Mucosa of rectum (tissue), 2 donors: ENCODE results near the gene SLC7A5.

Source experiments
- H3K27ac ChIP-seq, 2 donors: one replicate each; pipeline ENCODE4 v1.7.0; 2013; ENCODE audit warnings: inconsistent platforms in 2 of 2, low read depth in 2 of 2, low read length in 2 of 2
- H3K27me3 ChIP-seq, 2 donors: one replicate each; pipeline ENCODE4 v1.7.0; 2013; ENCODE audit warnings: low read length in 2 of 2; ENCODE audit not compliant: control insufficient read depth in 2 of 2, insufficient read depth in 2 of 2
- H3K36me3 ChIP-seq, 2 donors: one replicate each; pipeline ENCODE4 v1.7.0; 2013; ENCODE audit warnings: low read length in 2 of 2; ENCODE audit not compliant: control insufficient read depth in 2 of 2, insufficient read depth in 2 of 2
- H3K4me1 ChIP-seq, 2 donors: one replicate each; pipeline ENCODE4 v1.7.0; 2013; ENCODE audit warnings: low read length in 2 of 2, mild to moderate bottlenecking in 1 of 2; ENCODE audit not compliant: control insufficient read depth in 2 of 2, insufficient read depth in 2 of 2
- H3K4me3 ChIP-seq, 2 donors: one replicate each; pipeline ENCODE4 v1.7.0; 2013; ENCODE audit warnings: low read length in 2 of 2
- H3K9ac ChIP-seq, 2 donors: one replicate each; pipeline ENCODE4 v1.7.0; 2013; ENCODE audit warnings: low read length in 2 of 2, low read depth in 1 of 2, mild to moderate bottlenecking in 1 of 2
- H3K9me3 ChIP-seq, 2 donors: one replicate each; pipeline ENCODE4 v1.7.0; 2013; ENCODE audit warnings: low read length in 2 of 2; ENCODE audit not compliant: control insufficient read depth in 2 of 2
- donor health status: healthy.
- donor health status: Normal muscosa, but diverticular disease.

Gene SLC7A5

GRCh38 chr16:87851141-87851587 lies 18.1 kb downstream of the SLC7A5 start:
- Histone ChIP-seq H3K4me1 (peaks cover 19 to 26% of the 10 kb centered on the region in 2 donors), H3K27me3 (no peaks in the 10 kb centered on the region), H3K36me3 (peaks cover 0 to 6% of the 10 kb centered on the region in 2 donors), H3K27ac (no peak overlapping the region), H3K4me3 (no peak overlapping the region), H3K9me3 (no peaks in the 10 kb centered on the region), H3K9ac (no peak overlapping the region)

DNA sequence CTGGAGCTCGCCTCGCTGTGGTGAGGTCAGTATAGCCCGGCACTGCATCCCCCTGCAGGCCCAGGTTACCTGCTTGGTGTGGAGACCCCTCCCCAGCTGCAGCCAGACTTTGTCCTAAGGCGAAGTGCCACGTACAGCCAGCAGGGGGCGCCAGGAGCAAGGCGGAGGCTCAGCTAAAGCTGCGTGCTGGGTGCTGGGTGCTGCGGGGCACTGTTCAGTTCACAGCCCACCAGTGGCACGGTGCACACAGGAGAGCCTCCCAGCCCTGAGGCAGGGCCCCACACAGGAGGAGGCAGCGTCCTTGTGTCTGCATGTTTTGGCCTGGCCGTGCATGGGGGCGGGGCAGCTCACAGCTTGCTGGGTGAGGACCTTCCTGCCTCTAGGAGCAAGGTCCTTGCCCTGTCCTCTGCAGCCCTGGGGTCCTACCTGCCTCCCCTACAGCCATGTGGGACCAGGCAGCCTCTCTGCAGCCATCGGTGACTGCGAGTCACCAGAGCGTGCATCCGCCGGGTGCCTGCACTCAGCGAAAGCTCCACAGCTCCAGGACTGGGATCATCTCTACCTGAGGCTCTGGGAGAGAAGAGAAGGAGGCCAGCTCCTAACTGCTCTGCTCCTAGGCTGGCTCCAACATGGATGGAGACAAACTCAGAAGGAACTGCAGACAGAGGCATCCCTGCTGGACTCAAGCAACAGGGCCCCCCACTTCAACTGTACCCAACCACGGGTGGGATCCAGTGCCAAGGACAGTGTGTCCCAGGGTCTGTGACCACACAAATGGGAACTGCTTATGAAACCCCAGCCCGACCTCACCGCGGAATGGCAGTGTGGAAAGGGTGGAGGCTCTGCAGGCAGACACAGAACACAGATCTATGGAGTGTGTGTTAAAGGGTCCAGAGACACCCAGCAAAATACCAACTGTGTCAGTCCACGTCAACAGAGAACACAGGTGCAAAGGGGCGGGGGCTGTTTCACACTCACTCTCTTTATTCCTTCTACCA lies 19.0 kb downstream of the SLC7A5 start:
- peaks cover 15 to 22% of the 10 kb centered on the region in 2 donors for H3K4me1 ChIP-seq
- H3K36me3 ChIP-seq: peaks cover 0 to 6% of the 10 kb centered on the region in 2 donors
- H3K9me3 ChIP-seq: no peaks in the 10 kb centered on the region
- no peaks in the 10 kb centered on the region for H3K27me3 ChIP-seq
- no peak overlapping the region for H3K27ac ChIP-seq
- H3K9ac ChIP-seq: peak overlapping the region in 1 of 2 donors; percentile 32
- H3K4me3 ChIP-seq: no peak overlapping the region

DNA sequence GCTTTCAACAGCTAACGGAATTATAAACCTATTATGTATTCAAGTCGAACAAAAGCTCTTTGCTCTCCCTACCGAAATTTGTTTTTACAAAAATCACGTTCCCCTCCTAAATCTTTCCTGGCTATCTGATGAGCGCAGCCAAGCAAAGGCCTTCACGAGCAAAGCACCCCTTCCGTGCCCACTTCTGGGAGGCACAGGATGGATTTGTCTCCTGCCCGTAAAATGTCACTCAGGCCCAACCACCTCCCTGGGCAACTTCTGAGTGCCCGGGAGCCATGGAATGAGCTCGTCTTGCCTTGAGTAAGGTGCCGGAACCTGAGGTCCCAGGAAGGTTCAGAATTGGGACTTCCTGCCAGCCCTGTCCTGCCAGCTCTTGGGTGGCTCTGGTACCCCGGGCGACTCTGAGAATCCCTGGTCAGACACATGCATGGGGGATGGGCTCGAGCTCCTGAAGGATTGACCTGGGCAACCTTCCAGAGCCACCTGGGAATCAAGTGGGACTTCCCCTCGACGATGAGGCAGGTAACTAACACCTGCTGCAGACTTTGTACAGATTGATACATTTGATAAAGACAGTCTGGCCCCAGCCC lies 19.8 kb downstream of the SLC7A5 start:
- Histone ChIP-seq H3K27ac (no peak overlapping the region), H3K9me3 (no peaks in the 10 kb centered on the region), H3K27me3 (no peaks in the 10 kb centered on the region), H3K9ac (no peak overlapping the region), H3K4me3 (no peak overlapping the region), H3K4me1 (peaks cover 15 to 17% of the 10 kb centered on the region in 2 donors), H3K36me3 (peaks cover 0 to 6% of the 10 kb centered on the region in 2 donors)

GRCh38 chr16:87848676-87849345 lies 20.5 kb downstream of the SLC7A5 start:
- no peak overlapping the region for H3K4me3 ChIP-seq
- H3K9me3 ChIP-seq: no peaks in the 10 kb centered on the region
- H3K27ac ChIP-seq: no peak overlapping the region
- peaks cover 0 to 6% of the 10 kb centered on the region in 2 donors for H3K36me3 ChIP-seq
- no peaks in the 10 kb centered on the region for H3K27me3 ChIP-seq
- H3K9ac ChIP-seq: no peak overlapping the region
- H3K4me1 ChIP-seq: peaks cover 15 to 17% of the 10 kb centered on the region in 2 donors

DNA sequence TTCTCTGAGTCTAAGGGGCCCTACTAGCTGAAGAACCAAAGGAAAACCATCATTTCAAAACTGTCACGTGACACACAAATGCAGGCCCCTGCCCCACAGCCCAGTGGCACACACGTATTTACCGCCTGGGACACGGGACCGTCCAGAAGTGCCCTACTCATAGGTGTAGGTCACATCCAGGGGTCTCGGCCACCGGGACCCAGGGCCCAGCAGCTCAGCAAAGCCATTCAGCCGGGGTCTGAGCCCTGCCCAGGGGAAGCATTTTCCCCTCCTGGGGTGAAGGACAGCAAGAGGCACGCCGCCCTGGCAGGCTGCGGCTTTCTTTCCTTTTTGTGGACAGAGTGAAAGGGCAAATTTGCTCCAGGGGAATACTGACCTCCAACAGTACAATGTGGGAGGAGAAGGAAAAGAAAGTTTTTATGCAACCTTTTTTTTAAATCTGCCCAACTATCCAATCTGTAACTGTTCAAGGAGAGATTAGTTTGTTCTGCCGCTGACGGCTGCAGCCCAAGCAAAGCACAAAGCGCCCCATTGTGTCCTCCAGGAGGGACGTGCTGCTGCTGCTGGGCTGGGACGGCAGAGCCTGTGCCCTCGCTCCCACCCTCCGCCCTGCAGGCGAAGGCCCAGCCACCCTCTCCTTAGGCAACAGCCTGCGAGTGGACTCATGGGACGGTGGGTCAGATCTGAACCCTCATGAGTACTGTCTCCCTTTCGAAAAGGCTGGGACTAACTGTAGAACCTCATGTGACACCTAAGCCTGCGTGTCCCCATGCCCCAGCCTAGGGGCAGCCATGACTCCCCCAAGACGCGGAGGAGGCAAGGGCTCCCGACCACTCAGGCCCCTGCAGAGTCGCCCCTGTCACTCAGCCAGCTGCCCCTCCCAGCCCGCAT lies 21.3 kb downstream of the SLC7A5 start:
- peak overlapping the region in 1 of 2 donors; percentile 3 for H3K9ac ChIP-seq
- H3K27me3 ChIP-seq: no peaks in the 10 kb centered on the region
- H3K9me3 ChIP-seq: no peaks in the 10 kb centered on the region
- no peak overlapping the region for H3K4me3 ChIP-seq
- H3K4me1 ChIP-seq: peaks cover 8 to 12% of the 10 kb centered on the region in 2 donors
- H3K27ac ChIP-seq: no peak overlapping the region
- peaks cover 0 to 6% of the 10 kb centered on the region in 2 donors for H3K36me3 ChIP-seq

GRCh38 chr16:87847467-87847784 lies 21.9 kb downstream of the SLC7A5 start:
- Histone ChIP-seq H3K9ac (no peak overlapping the region), H3K27ac (no peak overlapping the region), H3K9me3 (no peaks in the 10 kb centered on the region), H3K36me3 (peaks cover 0 to 6% of the 10 kb centered on the region in 2 donors), H3K4me1 (peaks cover 6 to 7% of the 10 kb centered on the region in 2 donors), H3K27me3 (no peaks in the 10 kb centered on the region), H3K4me3 (no peak overlapping the region)

GRCh38 chr16:87846705-87847466 lies 22.4 kb downstream of the SLC7A5 start:
- no peaks in the 10 kb centered on the region for H3K9me3 ChIP-seq
- H3K9ac ChIP-seq: no peak overlapping the region
- H3K36me3 ChIP-seq: peaks cover 0 to 6% of the 10 kb centered on the region in 2 donors
- no peak overlapping the region for H3K27ac ChIP-seq
- no peaks in the 10 kb centered on the region for H3K27me3 ChIP-seq
- peaks cover 6 to 7% of the 10 kb centered on the region in 2 donors for H3K4me1 ChIP-seq
- no peak overlapping the region for H3K4me3 ChIP-seq

DNA sequence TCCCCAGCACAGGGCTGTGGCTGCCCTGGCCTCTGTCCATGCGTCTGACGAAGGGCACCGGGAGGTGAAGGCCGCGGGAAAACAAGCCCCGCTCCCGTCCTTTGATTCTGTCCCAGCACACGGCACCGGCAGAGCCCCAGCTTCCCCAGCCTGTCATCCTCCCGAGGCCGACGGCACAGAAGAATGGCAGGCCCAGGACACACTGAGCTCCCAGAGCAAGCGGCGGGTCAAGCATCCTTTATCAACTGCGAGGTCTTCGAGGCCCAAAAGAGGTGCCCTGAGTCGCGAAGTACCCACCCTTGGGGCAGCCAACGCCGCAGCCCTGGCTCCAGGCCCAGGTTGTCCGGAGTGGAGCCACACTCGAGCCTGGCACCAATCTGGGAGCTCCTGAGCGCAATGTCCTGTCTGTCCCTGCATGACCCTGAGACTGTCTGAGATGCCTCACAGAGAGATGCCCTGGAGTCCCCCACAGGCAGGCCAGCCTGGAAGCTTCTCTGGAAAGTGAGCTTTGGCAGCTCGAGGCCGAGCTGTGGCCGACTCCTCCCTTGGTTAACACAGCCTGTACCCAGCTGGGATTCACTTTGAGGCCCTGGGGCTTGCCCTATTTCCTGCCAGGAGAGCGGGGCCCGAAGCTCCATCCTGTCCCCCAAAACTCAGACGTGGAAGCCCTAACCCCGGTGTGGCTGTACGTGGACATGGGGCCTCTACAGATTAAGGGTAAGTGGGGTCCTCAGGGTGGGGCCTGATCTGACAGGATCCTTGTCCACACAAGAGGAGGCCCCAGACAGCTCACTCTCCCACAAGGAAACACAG lies 23.3 kb downstream of the SLC7A5 start:
- Histone ChIP-seq H3K4me1 (peaks cover 6 to 7% of the 10 kb centered on the region in 2 donors), H3K9me3 (no peaks in the 10 kb centered on the region), H3K36me3 (peaks cover 0 to 4% of the 10 kb centered on the region in 2 donors), H3K4me3 (no peak overlapping the region), H3K27me3 (no peaks in the 10 kb centered on the region), H3K9ac (no peak overlapping the region), H3K27ac (no peak overlapping the region)
